GM19455 (cell line): Measurements from ENCODE around the gene TTN.

Source experiments
- ATAC-seq: cut with Tn5 transposase; IDR thresholded peaks from one replicate; pipeline ENCODE4 v1.9.1; 2021; ENCODE audit not compliant: unreplicated experiment

The TTN gene

DNA sequence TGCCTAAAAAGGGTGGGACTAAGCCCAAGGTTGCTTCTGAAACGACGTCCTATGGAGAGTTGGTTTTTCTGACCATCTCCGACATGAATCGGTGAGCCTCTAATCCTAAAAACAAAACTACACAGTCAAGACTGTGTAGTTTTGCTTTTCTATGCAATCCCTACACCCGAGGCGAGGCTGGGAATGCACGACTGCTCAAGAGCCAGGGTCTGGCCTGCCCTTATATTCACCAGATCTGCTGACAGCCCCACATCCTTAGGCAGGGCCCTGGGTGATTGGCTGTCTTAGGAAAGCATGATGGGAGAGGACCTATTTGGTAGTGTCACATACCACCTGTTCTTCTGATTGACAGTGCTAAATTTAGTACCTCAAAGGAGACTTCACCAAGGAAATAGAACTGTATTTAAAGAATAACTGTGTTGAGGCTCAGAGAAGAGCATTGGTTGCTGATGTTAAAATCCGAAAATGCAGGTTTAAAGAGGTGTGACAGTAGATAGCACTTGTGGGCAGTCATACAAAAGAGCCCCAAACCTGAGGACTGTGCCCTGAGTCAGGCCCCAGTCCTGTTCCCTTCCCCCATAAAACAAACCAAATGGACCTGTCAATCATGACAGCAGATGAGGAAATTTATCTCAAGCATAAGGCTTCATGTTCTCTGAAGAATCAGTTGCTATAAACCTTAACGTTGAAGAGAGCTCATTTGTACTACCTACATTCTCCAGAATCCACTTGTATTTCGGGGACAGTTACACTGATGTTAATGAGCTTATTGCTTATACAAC is at the start of gene TTN:
TSS of gene TTN (minus strand) at position 197 of the 782 bp plus-strand sequence. CDS start 2,781 bp downstream, outside the sequence.
- no peak for ATAC-seq

- no peak for ATAC-seq
Observed at GRCh38 chr2:178855151-178855550, 47.9 kb upstream of the TTN start.

DNA sequence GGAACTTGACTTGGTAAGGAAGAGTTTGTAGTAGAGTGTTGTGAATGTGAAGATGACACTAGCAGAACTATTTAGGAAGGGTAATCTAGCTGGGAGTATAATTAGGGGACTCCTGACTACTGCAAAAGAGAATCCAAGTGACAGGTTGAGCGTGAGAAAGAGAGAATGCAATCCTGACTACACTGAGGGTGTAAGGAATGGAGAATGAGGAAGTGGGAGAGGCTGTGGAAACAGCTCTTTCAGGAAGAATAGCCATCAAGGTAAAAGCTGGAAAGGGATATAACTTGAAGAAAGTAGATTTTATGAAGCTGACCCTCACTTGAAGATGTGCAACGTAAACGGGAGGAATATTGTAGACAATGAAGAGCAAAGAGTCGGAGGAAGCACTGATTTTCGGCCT is 41.1 kb upstream of the TTN start:
- ATAC-seq = no peak

- no peak for ATAC-seq
Observed at GRCh38 chr2:178846458-178846802, 39.2 kb upstream of the TTN start.

GRCh38 chr2:178845566-178846457 is 38.6 kb upstream of the TTN start:
- ATAC-seq = no peak

GRCh38 chr2:178844701-178845100 is 37.5 kb upstream of the TTN start:
- no peak for ATAC-seq

DNA sequence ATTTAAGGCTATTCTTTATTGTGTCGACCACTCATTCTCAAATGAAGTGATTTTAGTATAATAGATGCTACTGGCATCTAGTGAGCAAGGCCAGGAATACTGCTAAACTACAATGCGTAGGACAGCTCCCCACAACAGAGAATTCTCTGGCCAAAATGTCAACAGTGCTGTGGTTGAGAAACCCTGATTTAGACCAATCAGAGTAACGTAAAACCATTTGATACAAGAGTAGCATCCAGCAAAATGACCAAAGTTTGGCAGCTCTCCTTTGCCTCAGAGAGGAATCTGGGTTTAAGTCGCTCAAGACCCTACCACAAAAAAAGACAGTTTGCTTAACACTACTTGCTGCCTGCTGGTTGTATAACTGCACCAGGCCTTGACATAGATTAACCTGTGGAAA is 37.0 kb upstream of the TTN start:
- no peak for ATAC-seq

DNA sequence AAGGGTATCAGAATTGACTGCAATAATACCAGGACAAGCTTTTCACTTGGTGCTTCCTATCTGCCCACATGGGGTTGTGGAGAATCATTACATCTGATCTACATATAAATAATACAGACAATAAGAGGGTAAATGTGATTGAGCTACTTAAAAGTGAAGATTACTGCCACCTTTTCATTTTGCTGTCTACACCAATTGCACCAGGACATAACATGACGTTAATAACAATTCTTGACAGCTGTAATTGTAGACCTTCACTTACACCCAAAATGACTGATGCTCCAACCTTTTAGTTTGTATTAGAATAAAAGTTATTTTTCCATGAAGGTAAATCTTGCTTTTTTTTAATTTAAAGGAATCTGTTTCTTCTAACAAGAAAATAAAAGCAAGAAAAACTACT is 36.5 kb upstream of the TTN start:
- no peak for ATAC-seq

DNA sequence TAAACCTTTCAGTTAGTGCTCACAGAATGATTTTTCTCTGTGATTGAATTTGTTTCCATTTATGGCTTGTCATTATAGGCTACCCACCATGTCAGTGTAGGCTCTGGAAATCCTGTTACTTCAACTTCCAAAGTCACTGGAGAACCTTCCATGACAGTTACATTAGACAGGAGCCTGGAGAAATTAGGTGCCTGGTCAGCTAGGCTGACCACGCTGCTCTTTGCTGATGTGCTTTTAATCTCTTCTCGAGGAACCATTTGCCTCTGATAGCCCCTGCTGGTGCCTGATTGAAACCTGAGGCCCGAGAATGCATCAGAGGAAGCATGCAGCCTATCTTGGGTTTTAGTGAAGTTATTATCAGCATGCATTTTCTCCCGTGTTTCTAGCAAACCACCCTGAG is 29.6 kb upstream of the TTN start:
- no peak for ATAC-seq

DNA sequence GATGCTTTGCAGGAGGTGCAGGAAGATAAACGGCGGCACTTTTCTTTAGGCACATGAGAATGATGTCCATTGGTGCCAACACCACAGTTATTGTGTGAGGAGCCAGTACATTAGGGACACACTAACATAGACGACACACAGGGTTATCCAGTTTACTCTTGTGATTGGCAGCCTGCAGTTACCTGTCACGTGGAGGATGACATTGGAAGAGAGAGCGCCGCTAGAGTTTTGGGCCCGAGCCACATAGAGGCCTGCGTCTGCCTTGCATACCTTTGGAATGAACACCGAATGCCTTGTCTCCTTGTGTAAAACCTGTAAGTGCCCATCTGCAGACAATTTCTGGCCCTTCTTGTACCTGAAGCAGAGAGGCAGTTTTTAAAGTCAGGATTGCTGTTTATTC is 26.9 kb upstream of the TTN start:
- ATAC-seq = no peak

DNA sequence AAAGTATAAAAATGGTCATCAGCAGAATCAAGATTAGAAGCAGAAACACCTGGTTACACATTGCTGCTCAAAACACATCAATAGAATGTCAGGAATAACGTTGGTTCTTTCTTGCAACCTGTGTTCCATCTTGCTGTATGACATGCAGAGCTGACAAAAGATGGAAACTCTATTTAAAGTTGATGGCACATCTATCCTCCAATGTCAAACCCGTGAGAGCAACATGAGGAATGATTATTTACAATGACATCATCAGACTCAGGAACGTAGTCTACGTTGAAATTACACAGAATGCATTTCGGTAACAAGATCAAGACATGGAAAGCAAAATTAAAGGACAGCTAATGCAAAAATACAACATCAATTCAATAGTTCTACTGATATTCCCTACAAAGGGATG is 26.2 kb upstream of the TTN start:
- no peak for ATAC-seq

- no peak for ATAC-seq
Observed at GRCh38 chr2:178830451-178830850, 23.2 kb upstream of the TTN start.

- ATAC-seq = no peak
Observed at GRCh38 chr2:178829981-178830380, 22.8 kb upstream of the TTN start.

DNA sequence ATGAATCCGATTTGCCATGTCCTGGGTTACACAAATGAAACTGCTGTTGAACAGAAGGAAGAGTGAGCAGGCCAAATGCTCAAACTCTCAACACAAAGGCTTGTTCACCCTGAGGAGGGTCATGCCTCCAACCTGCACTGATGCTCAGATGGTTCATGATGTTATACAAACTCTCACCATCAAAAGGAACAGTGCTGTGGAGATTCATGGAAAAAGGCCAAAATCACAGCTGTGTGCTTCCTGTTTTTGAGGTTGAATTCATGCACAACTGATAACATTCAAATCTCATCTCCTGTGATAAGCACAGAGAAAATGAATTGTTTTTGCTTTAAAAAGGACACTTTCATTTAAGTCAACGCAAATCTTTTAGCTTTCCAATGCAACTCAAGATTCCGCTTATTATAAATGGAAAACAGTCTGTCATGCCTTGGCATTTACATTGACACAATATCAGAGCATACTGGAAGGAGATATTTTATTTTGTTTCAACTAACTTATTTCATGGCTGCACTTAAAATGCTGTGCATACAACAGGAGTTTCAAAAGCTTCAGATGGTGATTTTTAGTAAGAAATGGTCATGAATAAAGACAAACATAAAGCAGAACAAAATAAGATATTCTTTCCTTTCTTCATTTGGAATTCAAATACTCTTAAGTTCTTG is 22.2 kb upstream of the TTN start:
- no peak for ATAC-seq

DNA sequence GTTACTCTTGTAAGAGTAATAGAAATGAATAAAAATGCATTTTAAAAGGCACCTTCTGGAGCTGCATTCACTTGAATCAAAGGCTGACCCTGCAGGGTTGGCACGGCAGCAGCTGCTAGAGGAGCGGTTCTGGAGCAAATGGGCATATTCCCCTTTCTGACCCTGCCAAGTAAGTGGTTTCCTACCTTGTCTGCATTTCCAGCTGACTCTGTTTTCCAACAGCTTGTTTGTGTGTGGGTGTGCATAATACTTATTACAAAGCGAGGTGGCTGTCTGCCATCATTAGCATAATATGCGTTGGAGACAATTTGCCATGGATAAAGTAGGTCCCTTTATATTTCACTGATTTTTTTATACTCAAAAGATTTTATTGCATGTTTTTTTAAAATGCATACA is 21.3 kb upstream of the TTN start:
- ATAC-seq = no peak

DNA sequence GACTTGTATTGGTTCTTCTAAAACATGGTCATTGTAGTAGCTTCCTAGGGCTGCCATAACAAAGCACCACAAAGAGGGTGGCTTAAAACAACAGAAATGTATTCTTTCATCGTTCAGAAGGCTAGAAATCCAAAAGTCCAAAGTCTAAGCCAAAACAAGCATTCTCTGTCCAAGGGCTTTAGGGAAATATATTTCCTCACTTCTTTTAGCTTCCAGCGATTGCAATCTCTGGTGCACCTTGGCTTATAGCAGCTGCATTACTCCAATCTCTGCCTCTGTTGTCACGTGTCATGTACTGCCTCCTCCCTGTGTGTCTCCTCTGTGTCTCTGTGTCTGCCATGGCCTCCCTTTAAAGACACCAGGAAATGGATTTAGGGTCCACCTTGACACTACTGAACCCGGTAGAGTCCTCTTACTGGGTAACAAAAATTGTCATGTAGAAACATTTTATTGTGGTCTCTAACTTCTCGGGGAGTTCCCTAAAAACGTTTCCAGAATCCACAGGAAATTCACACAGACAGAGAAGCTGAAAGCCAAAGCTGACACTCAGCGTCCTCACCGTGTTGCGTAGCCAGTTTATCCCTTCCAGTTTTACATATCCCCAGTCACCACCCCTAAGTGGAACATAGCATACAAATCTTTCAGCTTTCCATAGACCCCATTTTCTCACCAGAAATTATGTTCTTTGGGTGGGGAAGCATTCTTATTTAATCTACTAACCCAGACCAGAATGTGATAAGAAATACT is 20.7 kb upstream of the TTN start:
- ATAC-seq = no peak

GRCh38 chr2:178827111-178827510 is 19.9 kb upstream of the TTN start:
- ATAC-seq = no peak

DNA sequence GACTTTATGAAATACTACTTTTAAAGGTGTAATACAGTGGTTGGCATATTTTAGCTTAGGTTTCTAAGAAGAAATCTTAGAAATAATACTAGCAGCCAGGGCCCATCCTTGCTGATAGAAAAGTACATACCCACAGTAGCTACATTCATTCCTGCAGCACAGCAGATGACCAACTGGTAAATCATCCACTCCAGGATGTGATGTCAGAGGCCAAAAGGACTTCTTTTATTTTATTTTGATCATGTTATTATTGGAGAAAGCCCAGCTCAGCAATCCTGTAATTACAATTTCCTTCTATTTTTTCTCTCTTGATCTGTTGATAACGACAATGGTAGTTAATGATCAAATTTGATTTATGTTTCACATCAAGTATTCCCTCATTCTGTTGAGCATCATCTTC is 18.0 kb upstream of the TTN start:
- ATAC-seq = no peak

- no peak for ATAC-seq
Observed at GRCh38 chr2:178824181-178824580, 17.0 kb upstream of the TTN start.

GRCh38 chr2:178819992-178820391 is 12.8 kb upstream of the TTN start:
- peak; percentile 85 for ATAC-seq
